SH-SY5Y (cell line): Measurements from ENCODE around the gene CRABP2.

Experiments used
- GATA2 ChIP-seq: IDR thresholded peaks from 2 replicates; pipeline ENCODE4 v1.6.1; 2011; ENCODE audit warnings: mild to moderate bottlenecking, low read depth, low read length
- GATA3 ChIP-seq: IDR thresholded peaks from 2 replicates; pipeline ENCODE4 v1.6.1; 2011; ENCODE audit warnings: low read depth, mild to moderate bottlenecking, low read length, moderate library complexity

DNA sequence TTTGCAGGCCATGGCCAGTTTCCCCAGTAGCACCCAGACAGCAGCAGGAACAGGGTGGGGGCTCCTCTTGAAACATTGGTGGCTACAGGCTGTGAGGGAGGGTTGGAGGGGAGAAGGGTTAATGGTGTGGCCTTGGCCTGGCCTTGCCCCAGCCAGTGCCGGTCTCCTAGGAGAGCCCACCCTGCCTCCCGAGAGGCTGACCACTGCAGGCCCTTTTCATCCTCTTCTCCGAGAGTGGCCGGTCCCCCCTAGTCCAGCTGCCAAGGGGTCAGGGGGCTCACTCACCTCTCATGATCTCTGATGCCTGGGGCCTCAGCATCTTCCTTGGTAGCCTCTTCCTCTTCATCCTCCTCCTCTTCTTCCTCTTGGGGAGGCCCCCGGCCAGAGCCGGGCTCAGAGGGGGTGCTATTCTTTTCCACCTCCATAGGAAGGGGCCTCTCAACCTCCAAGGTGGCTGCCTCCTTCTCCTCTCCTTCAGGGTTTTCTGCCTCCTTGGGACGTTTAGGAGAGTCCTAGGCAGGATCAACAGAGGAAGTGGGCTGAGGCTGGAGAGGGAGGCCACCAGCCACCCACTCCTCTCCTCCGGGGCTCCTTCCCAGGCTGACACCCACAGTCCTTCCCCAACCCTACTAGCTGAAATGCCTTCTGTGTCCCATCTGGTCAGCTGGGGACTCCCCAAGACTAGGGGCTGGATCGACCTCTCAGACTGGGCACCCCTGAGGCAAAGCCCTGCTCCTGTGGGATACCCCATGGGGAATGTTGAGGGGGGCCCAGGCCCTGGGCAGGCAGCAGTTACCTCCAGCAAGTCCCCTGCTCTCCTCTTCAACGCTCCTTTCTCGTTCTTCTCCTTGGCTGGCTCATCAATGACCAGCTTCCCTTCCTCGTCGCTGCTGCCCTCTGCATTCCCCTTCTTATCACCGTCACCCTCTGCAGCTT is 38.3 kb upstream of the CRABP2 start:
- TF ChIP-seq GATA2 (no peak), GATA3 (no peak)
